Left ventricle myocardium superior (tissue), 1 donor: ENCODE measurements around the gene TXNDC2. TPM values are rescaled to one million over a fixed set of nuclear protein-coding genes. Genes with fewer than 3 reads are reported as not detected.
A peak's percentile ranks its signal among the peaks of the same experiment; 100 is the strongest.

Experiments used
- ATAC-seq: fragments of 200-7000 bp; cut with Tn5 transposase; one replicate; pipeline ENCODE4 v1.9.1; 2020; ENCODE audit warnings: mild to moderate bottlenecking, moderate library complexity
- DNase-seq: peaks from one replicate; pipeline ENCODE4 v3.0.0-alpha.2; 2020
- intact Hi-C: fragments of 100-400 bp; cut with micrococcal nuclease; formaldehyde crosslinking; loops from one replicate; pipeline ENCODE4 v1.11.0; 2022
- total RNA-seq: library from RNA; stranded (reverse); fragmentation: NEBNext Ultra II Directional; extraction: Animal tissue kit (Norgen Biotek cat#: 25700); gene quantifications from one replicate; pipeline ENCODE4 v1.2.1, GENCODE V29; 2021
- donor health status: DM: no; HTN: yes; CAD: no; lungs with severe emphysema.

The TXNDC2 gene
- total RNA-seq, 1 donor from 2014 or later = not detected

- no peak for DNase-seq
- ATAC-seq = no peak
- intact Hi-C loops = no loop called here
Observed at GRCh38 chr18:9924371-9924943, 38.7 kb downstream of the TXNDC2 start.

- ATAC-seq = peak; percentile 29
Observed at GRCh38 chr18:9925369-9925768, 39.6 kb downstream of the TXNDC2 start.

GRCh38 chr18:9925795-9926194 lies 40.0 kb downstream of the TXNDC2 start:
- intact Hi-C loops = no loop called here
- DNase-seq (no peak), ATAC-seq (no peak)

More at GRCh38 chr18:9925369-9925768, 39.6 kb downstream of the TXNDC2 start:
- DNase-seq = no peak
- intact Hi-C loops = no loop called here

GRCh38 chr18:9926223-9926894 lies 40.6 kb downstream of the TXNDC2 start:
- intact Hi-C loops = no loop called here
- no peak for DNase-seq
- ATAC-seq = no peak

- intact Hi-C loops = no loop called here
- DNase-seq = no peak
Observed at GRCh38 chr18:9926977-9927376, 41.2 kb downstream of the TXNDC2 start.

GRCh38 chr18:9927392-9928063 lies 41.8 kb downstream of the TXNDC2 start:
- intact Hi-C loops = no loop called here
- DNase-seq (no peak), ATAC-seq (peak; percentile 19)

More at GRCh38 chr18:9926977-9927376, 41.2 kb downstream of the TXNDC2 start:
- no peak for ATAC-seq

GRCh38 chr18:9928646-9929259 lies 43.0 kb downstream of the TXNDC2 start:
- DNase-seq (no peak), ATAC-seq (no peak)
- intact Hi-C loops = no loop called here

GRCh38 chr18:9930299-9930884 lies 44.6 kb downstream of the TXNDC2 start:
- intact Hi-C loops = no loop called here
- DNase-seq (no peak), ATAC-seq (no peak)

- ATAC-seq (no peak), DNase-seq (no peak)
- intact Hi-C loops = no loop called here
Observed at GRCh38 chr18:9931146-9931545, 45.4 kb downstream of the TXNDC2 start.

- DNase-seq (no peak), ATAC-seq (no peak)
- intact Hi-C loops = no loop called here
Observed at GRCh38 chr18:9931678-9932077, 45.9 kb downstream of the TXNDC2 start.

- no peak for DNase-seq
- intact Hi-C loops = no loop called here
- no peak for ATAC-seq
Observed at GRCh38 chr18:9933865-9934264, 48.1 kb downstream of the TXNDC2 start.

- intact Hi-C loops = no loop called here
- ATAC-seq (no peak), DNase-seq (no peak)
Observed at GRCh38 chr18:9934274-9934673, 48.5 kb downstream of the TXNDC2 start.

Other genes with a start within 250 kb of the TXNDC2 start
- 7.6 TPM for gene RAB31, start 177.7 kb upstream of the TXNDC2 start, total RNA-seq
- gene VAPA, start 28.0 kb downstream of the TXNDC2 start, total RNA-seq = 205 TPM